NCI-H1436 treated with DMSO at 0.1 percent for 48 hours (cell line): ENCODE data around the gene AK1.

Source experiments
- DNase-seq: peaks from one replicate; lab custom pipeline; 2025; lab: John Stamatoyannopoulos, UW

AK1 gene

DNA sequence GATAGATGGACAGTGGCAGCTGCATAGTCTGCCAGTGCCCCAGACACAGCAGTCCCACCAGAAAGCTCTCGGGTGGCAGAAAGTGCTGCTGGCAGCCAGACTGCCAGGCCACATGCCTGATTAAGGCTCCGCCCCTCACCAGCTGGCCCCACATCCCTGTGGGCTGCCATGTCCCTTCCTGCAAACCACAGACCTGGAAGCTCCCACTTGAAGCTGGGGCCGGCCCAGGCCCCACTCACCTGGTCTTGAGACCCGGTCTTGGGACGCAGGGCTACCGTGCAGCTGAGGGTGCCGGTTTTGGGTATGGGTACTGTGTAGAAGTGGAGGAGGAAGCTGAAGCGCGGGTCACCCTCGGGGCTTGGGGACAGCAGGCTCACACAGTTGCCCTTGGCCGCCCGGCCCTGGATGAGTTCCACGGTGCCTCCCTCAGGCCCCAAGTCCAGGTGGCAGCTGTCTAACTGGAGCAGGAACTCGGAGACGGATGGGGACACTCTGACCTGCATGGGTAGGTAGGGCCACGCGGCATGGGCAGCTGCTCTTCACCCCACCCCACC is 59.5 kb downstream of the AK1 start:
- DNase-seq, result no peak

DNA sequence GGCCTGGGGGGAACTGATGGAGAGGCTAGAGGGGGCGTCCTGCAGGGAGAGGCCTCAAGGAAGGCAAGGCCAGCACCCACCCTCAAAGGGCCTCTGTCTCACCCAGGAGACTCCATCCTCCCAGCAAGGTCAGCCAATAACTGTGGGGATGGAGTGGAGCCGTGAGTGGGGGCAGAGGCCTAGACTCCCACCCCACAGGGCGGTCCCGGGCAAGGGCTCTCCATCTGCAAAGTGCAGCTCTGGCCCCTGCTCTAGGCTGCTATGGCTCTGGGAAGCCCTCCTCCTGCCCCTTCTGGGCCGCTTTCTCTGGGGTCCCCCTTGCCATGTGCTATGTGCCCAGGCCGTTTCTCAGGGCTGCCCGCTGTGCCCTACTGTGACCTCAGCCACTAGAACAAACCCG is 60.7 kb downstream of the AK1 start:
- no peak for DNase-seq
